ENCODE data around the gene TPGS2. TPM values are rescaled to one million over a fixed set of nuclear protein-coding genes. Genes with fewer than 3 reads are reported as not detected.

TPGS2 gene
- polyA plus RNA-seq, 1 of the 3 experiments (the other 2 are of a cell fraction): 235 TPM

GRCh38 chr18:36776650-36777049, 52.2 kb downstream of the TPGS2 start:
- H3K9ac ChIP-seq: no peak overlapping the region
- H3K9me3 ChIP-seq: no peaks in the 10 kb centered on the region
- ChIA-PET POLR2A (no interaction called here), CTCF (interaction anchor here (0.6 to 1.5 kb wide), 2 partner anchors 8 to 11 kb away, joined by 3 read pairs; no protein-coding TSS in a partner anchor)
- no peak for DNase-seq
- H3K4me2 ChIP-seq: no peak overlapping the region
- peaks cover 2 to 19% of the 10 kb centered on the region in 2 experiments for H3K36me3 ChIP-seq (replicated peaks in 1 of 2; ENCODE audit: control insufficient read depth in 1 of 2, insufficient read depth in 2 of 2, low read length in 1 of 2)
- TF ChIP-seq TAF1 (IDR thresholded peaks at IDR 0.05; ENCODE audit: borderline replicate concordance, low read depth, low read length): no peak
- TF ChIP-seq FOXM1 (IDR thresholded peaks at IDR 0.05; ENCODE audit: low read depth): no peak
- TF ChIP-seq PBX3 (IDR thresholded peaks at IDR 0.05): no peak
- no peak for TF ChIP-seq RCOR1 (IDR thresholded peaks at IDR 0.05; ENCODE audit: low read length)
- TF ChIP-seq FOSL2 (IDR thresholded peaks at IDR 0.05; ENCODE audit: borderline replicate concordance, low read depth): no peak
- TF ChIP-seq GABPA (IDR thresholded peaks at IDR 0.05; ENCODE audit: low read depth): no peak
- TF ChIP-seq FOXJ3 (CRISPR knock-in tag; IDR thresholded peaks at IDR 0.05): no peak
- no peak for TF ChIP-seq EZH2phosphoT487 (IDR thresholded peaks at IDR 0.05; ENCODE audit: borderline replicate concordance, low read depth)
- TF ChIP-seq MAX (IDR thresholded peaks at IDR 0.05; ENCODE audit: low read depth): no peak
- TF ChIP-seq RXRA (IDR thresholded peaks at IDR 0.05; ENCODE audit: borderline replicate concordance, low read depth): no peak
- TF ChIP-seq ELF1 (IDR thresholded peaks at IDR 0.05): no peak
- TF ChIP-seq USF2 (IDR thresholded peaks at IDR 0.05; ENCODE audit: borderline replicate concordance, low read depth, low read length): no peak
- TF ChIP-seq MEF2A (IDR thresholded peaks at IDR 0.05; ENCODE audit: borderline replicate concordance, low read depth): no peak
- TF ChIP-seq MXI1 (IDR thresholded peaks at IDR 0.05; ENCODE audit: low read depth, low read length): no peak
- TF ChIP-seq EP300 (IDR thresholded peaks at IDR 0.05; ENCODE audit: borderline replicate concordance in 1 of 2, low read depth in 1 of 2, low read length in 1 of 2): no peak
- no peak for TF ChIP-seq POLR2AphosphoS5 (IDR thresholded peaks at IDR 0.05; ENCODE audit: low read depth, low read length)
- TF ChIP-seq REST (IDR thresholded peaks at IDR 0.05; ENCODE audit: low read depth, low read length): no peak
- TF ChIP-seq SMC3 (IDR thresholded peaks at IDR 0.05; ENCODE audit: low read depth, low read length): no peak
- no peak for TF ChIP-seq SIN3A (IDR thresholded peaks at IDR 0.05; ENCODE audit: borderline replicate concordance, low read depth, low read length)
- H2AFZ ChIP-seq (ENCODE audit: low read depth): no peak overlapping the region
- H4K20me1 ChIP-seq (ENCODE audit: insufficient read depth): no peaks in the 10 kb centered on the region
- no peaks in the 10 kb centered on the region for H3K27me3 ChIP-seq (ENCODE audit: insufficient read depth)
- H3K4me3 ChIP-seq (ENCODE audit: low read depth in 2 of 2, low read length in 1 of 2): no peak overlapping the region
- H3K79me2 ChIP-seq (ENCODE audit: insufficient read depth): no peaks in the 10 kb centered on the region
- H3F3A ChIP-seq (replicated peaks; ENCODE audit: insufficient read depth): no peaks in the 10 kb centered on the region
- WGBS (ENCODE audit: low lambda C conversion rate): 78% methylated on average over 5 of the region's 5 CpGs
- no peak overlapping the region for H3K27ac ChIP-seq (ENCODE audit: low read depth in 2 of 2, low read length in 1 of 2)
- H3K4me1 ChIP-seq (ENCODE audit: control insufficient read depth in 1 of 2, insufficient read depth in 2 of 2, low read depth in 1 of 2, low read length in 1 of 2): peaks cover 0 to under 1% of the 10 kb centered on the region in 2 experiments; a peak in 2 of 4 replicates
- no peaks in the 10 kb centered on the region for H3K9me2 ChIP-seq

Data from SK-N-SH (cell line).